H1 (cell line): ENCODE results near the gene DUSP9. TPM values are rescaled to one million over a fixed set of nuclear protein-coding genes. Genes with fewer than 3 reads are reported as not detected.
A peak's percentile ranks its signal among the peaks of the same experiment; 100 is the strongest.

Source experiments
- CTCF ChIA-PET: fragments of 300-600 bp; sonication (Branson Sonifier 250); formaldehyde crosslinking; loops from one replicate; lab custom pipeline; 2021; ENCODE audit not compliant: partially characterized antibody; lab: Charles Lee
- POLR2A ChIA-PET: fragments of 300-600 bp; sonication (Branson Sonifier 250); formaldehyde crosslinking; loops from one replicate; lab custom pipeline; 2021; ENCODE audit warnings: inconsistent platforms; ENCODE audit not compliant: partially characterized antibody; lab: Charles Lee
- DNase-seq, 2 experiments: peaks; one replicate each; pipeline versions ENCODE4 v3.0.0 to v3.0.0-alpha.2; 2010 to 2022; ENCODE audit warnings: low spot score in 2 of 2, low read depth in 1 of 2, mixed read lengths in 1 of 2
- FAIRE-seq: peaks from 2 replicates; lab custom pipeline; 2011; peaks lifted over from hg19 to GRCh38; lab: Jason Lieb, UNC
- H2AFZ ChIP-seq: 2 replicates; pipeline ENCODE4 v1.8.1; 2012; ENCODE audit warnings: low read length, inconsistent platforms
- H2AK5ac ChIP-seq: 2 replicates; pipeline ENCODE4 v1.6.1; 2013; ENCODE audit warnings: low read depth, low read length
- H2BK120ac ChIP-seq: replicated peaks from 2 replicates; pipeline ENCODE3; 2013; ENCODE audit warnings: low read depth, low read length, inconsistent platforms
- H2BK12ac ChIP-seq: 2 replicates; pipeline ENCODE4 v1.6.1; 2013; ENCODE audit warnings: low read depth, low read length
- H2BK15ac ChIP-seq: 2 replicates; pipeline ENCODE4 v1.6.1; 2013; ENCODE audit warnings: low read length
- H2BK20ac ChIP-seq: 2 replicates; pipeline ENCODE4 v1.6.1; 2013; ENCODE audit warnings: low read length
- H2BK5ac ChIP-seq: 2 replicates; pipeline ENCODE4 v1.6.1; 2013; ENCODE audit warnings: low read depth, low read length
- H3K14ac ChIP-seq: 2 replicates; pipeline ENCODE4 v1.6.1; 2013; ENCODE audit warnings: inconsistent platforms; ENCODE audit not compliant: insufficient read length
- H3K18ac ChIP-seq: 2 replicates; pipeline ENCODE4 v1.6.1; 2013; ENCODE audit warnings: low read length; ENCODE audit errors: extremely low read depth
- H3K23ac ChIP-seq: 2 replicates; pipeline ENCODE4 v1.6.1; 2013; ENCODE audit warnings: inconsistent platforms; ENCODE audit not compliant: insufficient read length
- H3K23me2 ChIP-seq: 2 replicates; pipeline ENCODE4 v1.6.1; 2013; ENCODE audit warnings: low read depth, low read length
- H3K27ac ChIP-seq: 2 replicates; pipeline ENCODE4 v1.6.1; 2011; ENCODE audit warnings: low read depth, low read length, inconsistent platforms
- H3K27me3 ChIP-seq, 4 experiments: replicated peaks in 1 of 4; 1 replicate in 1 of 4; 2 replicates in 3 of 4; pipeline versions ENCODE4 v1.6.1 to v1.8.1; 2011 to 2013; ENCODE audit warnings: low read length in 3 of 4, mild to moderate bottlenecking in 3 of 4, inconsistent platforms in 2 of 4, mixed read lengths in 2 of 4, moderate library complexity in 1 of 4; ENCODE audit not compliant: control insufficient read depth in 3 of 4, insufficient read depth in 3 of 4; ENCODE audit errors: extremely low read depth in 1 of 4
- H3K36me3 ChIP-seq, 4 experiments: 2 replicates each; pipeline versions ENCODE4 v1.6.1 to v1.8.1; 2011 to 2013; ENCODE audit warnings: mild to moderate bottlenecking in 4 of 4, low read length in 3 of 4, moderate library complexity in 2 of 4, control low read depth in 1 of 4, inconsistent platforms in 1 of 4; ENCODE audit not compliant: insufficient read depth in 4 of 4, control insufficient read depth in 2 of 4
- H3K4ac ChIP-seq: replicated peaks from 2 replicates; pipeline ENCODE3; 2013; ENCODE audit warnings: low read length, low read depth, mixed read lengths, inconsistent platforms; ENCODE audit not compliant: insufficient read length
- H3K4me1 ChIP-seq, 4 experiments: replicated peaks in 1 of 4; 1 replicate in 1 of 4; 2 replicates in 3 of 4; pipeline versions ENCODE4 v1.6.1 to v1.8.1; 2011 to 2013; ENCODE audit warnings: low read length in 3 of 4, inconsistent platforms in 2 of 4, mixed read lengths in 1 of 4; ENCODE audit not compliant: insufficient read depth in 4 of 4, control insufficient read depth in 3 of 4
- H3K4me2 ChIP-seq, 2 experiments: 2 replicates each; pipeline versions ENCODE4 v1.6.1 to v1.8.1; 2011 to 2013; ENCODE audit warnings: low read depth in 2 of 2, low read length in 2 of 2, control low read depth in 1 of 2, inconsistent platforms in 1 of 2, mild to moderate bottlenecking in 1 of 2; ENCODE audit not compliant: insufficient read depth in 1 of 2
- H3K4me3 ChIP-seq, 4 experiments: fragments of 200-600, 300-600 bp in 1 of 4; sonication (generic), shearing (Covaris generic), sonication (Bioruptor Twin) in 1 of 4; 2 replicates each; pipeline versions ENCODE4 v1.5.1 to v1.8.1; 2011 to 2016; ENCODE audit warnings: low read length in 4 of 4, low read depth in 3 of 4, control low read depth in 2 of 4, inconsistent platforms in 2 of 4, mild to moderate bottlenecking in 2 of 4, mixed read lengths in 1 of 4, moderate library complexity in 1 of 4; ENCODE audit not compliant: insufficient read depth in 2 of 4; ENCODE audit errors: extremely low read depth in 1 of 4
- H3K56ac ChIP-seq: replicated peaks from 2 replicates; pipeline ENCODE3; 2013; ENCODE audit warnings: low read depth, mild to moderate bottlenecking, mixed read lengths, low read length, inconsistent platforms; ENCODE audit not compliant: insufficient read length
- H3K79me1 ChIP-seq: 2 replicates; pipeline ENCODE4 v1.6.1; 2013; ENCODE audit warnings: low read depth, low read length, control low read depth
- H3K79me2 ChIP-seq, 2 experiments: 2 replicates each; pipeline versions ENCODE4 v1.6.1 to v1.8.1; 2012 to 2013; ENCODE audit warnings: low read length in 2 of 2, mild to moderate bottlenecking in 2 of 2, inconsistent platforms in 1 of 2; ENCODE audit not compliant: insufficient read depth in 2 of 2, control insufficient read depth in 1 of 2
- H3K9ac ChIP-seq, 4 experiments: replicated peaks in 1 of 4; 1 replicate in 1 of 4; 2 replicates in 3 of 4; pipeline versions ENCODE4 v1.6.1 to v1.8.1; 2011 to 2013; ENCODE audit warnings: low read depth in 3 of 4, low read length in 3 of 4, control low read depth in 2 of 4, mild to moderate bottlenecking in 2 of 4, moderate library complexity in 2 of 4, inconsistent platforms in 1 of 4; ENCODE audit errors: extremely low read depth in 1 of 4
- H3K9me3 ChIP-seq, 2 experiments: 2 replicates each; pipeline versions ENCODE4 v1.6.1 to v1.8.1; 2012 to 2013; ENCODE audit warnings: mild to moderate bottlenecking in 2 of 2, moderate library complexity in 2 of 2, control low read depth in 1 of 2, inconsistent platforms in 1 of 2, low read depth in 1 of 2, low read length in 1 of 2, mixed read lengths in 1 of 2; ENCODE audit not compliant: insufficient read depth in 2 of 2
- H4K20me1 ChIP-seq, 2 experiments: replicated peaks in 1 of 2; 2 replicates each; pipeline versions ENCODE3 to v1.8.1; 2011 to 2013; ENCODE audit warnings: inconsistent platforms in 2 of 2, low read length in 2 of 2, mild to moderate bottlenecking in 1 of 2; ENCODE audit not compliant: insufficient read depth in 2 of 2, control insufficient read depth in 1 of 2
- H4K5ac ChIP-seq: 2 replicates; pipeline ENCODE4 v1.6.1; 2013; ENCODE audit warnings: low read length, low read depth, mixed read lengths, inconsistent platforms; ENCODE audit not compliant: insufficient read length
- H4K8ac ChIP-seq: 2 replicates; pipeline ENCODE4 v1.8.0; 2013; ENCODE audit warnings: mild to moderate bottlenecking, moderate library complexity, low read length, inconsistent platforms; ENCODE audit not compliant: insufficient read depth; ENCODE audit errors: extremely low read depth
- H4K91ac ChIP-seq: replicated peaks from 2 replicates; pipeline ENCODE3; 2013; ENCODE audit warnings: low read length, mixed read lengths, inconsistent platforms; ENCODE audit not compliant: insufficient read length
- BACH1 ChIP-seq: IDR thresholded peaks from 2 replicates; pipeline ENCODE4 v1.6.1; 2012; ENCODE audit warnings: low read length, improper control_type of control experiment
- WGBS, 2 experiments: shearing (Covaris generic) in 1 of 2; methylation state at CpG; one replicate each; pipeline versions ENCODE4 v1.1.6 to v1.1.7; 2013 to 2015; ENCODE audit warnings: low lambda C conversion rate in 2 of 2, mixed read lengths in 2 of 2, inconsistent platforms in 1 of 2, low coverage in 1 of 2, missing lambda C conversion rate in 1 of 2; ENCODE audit not compliant: insufficient replicate concordance in 2 of 2, insufficient coverage in 1 of 2, insufficient read length in 1 of 2; ENCODE audit errors: extremely low coverage in 1 of 2, missing lambda C conversion rate in 1 of 2; 5-methylcytosine and 5-hydroxymethylcytosine counted together
- polyA plus RNA-seq, 7 experiments: library from polyadenylated mRNA; depleted of rRNA in 3 of 7; stranded (reverse) in 5 of 7; unstranded in 2 of 7; fragments of >200 nt in 5 of 7; fragments of 200-250 nt in 2 of 7; gene quantifications; 1 replicate in 5 of 7; 2 replicates in 1 of 7; 4 replicates in 1 of 7; pipeline versions ENCODE4 v1.2.1 to v1.2.3, GENCODE V29; 2011 to 2013; ENCODE audit warnings: missing spikeins in 2 of 7, mixed read lengths in 2 of 7
- total RNA-seq: library from RNA; stranded (reverse); fragmentation: NEBNext Ultra II Directional; extraction: Animal tissue kit (Norgen Biotek cat#: 25700); gene quantifications from 2 replicates; pipeline ENCODE4 v1.2.1, GENCODE V29; 2021

DUSP9 gene
- total and polyA plus RNA-seq, 2 of the 8 experiments (the other 6 are each of a cell fraction or from before 2014, with no cell fraction given): 0.80 to 1.1 TPM

DNA sequence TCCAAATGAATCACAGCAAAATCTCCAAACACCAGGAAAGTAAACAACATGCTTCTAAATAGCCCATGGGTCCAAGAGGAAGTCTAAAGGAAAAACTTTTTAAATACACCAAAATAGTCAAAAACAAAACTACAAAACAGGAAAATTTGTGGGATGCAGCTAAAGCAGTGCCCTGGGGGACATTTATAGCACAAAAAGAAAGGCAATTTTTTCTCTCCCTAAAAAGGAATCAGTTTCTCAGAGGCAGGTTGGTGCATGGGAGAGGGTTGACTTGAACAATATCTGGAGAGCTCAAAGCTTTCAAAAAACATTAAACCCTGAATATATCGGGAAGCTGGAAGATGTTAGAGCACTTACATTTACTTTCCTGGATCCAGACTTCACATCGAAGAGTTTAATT, 15.7 kb upstream of the DUSP9 start:
- no peak overlapping the region for H2BK15ac ChIP-seq
- no peak overlapping the region for H2AFZ ChIP-seq
- H3K18ac ChIP-seq: no peak overlapping the region
- no peak overlapping the region for H4K5ac ChIP-seq
- no peak overlapping the region for H3K4me3 ChIP-seq
- H2BK5ac ChIP-seq: no peak overlapping the region
- no peaks in the 10 kb centered on the region for H3K36me3 ChIP-seq
- CTCF ChIA-PET: interaction anchor here (0.8 to 4.5 kb wide), 11 partner anchors 9 to 91 kb away, joined by 3 to 30 read pairs (median 5); partner anchors contain the start of gene DUSP9
- no peaks in the 10 kb centered on the region for H3K23me2 ChIP-seq
- no peaks in the 10 kb centered on the region for H3K9me3 ChIP-seq
- no peak overlapping the region for H3K56ac ChIP-seq
- no peak overlapping the region for H3K9ac ChIP-seq
- H3K23ac ChIP-seq: no peak overlapping the region
- H4K20me1 ChIP-seq: no peaks in the 10 kb centered on the region
- no peaks in the 10 kb centered on the region for H3K79me1 ChIP-seq
- peaks cover 0 to 3% (median 0%) of the 10 kb centered on the region in 4 experiments; a peak in 1 of 7 replicates for H3K4me1 ChIP-seq
- no peak overlapping the region for H3K27ac ChIP-seq
- 91% methylated on average over 2 of the region's 2 CpGs; no CpG with 5 or more reads in 1 of the 2 experiments for WGBS, 2 experiments
- H2BK120ac ChIP-seq: no peak overlapping the region
- H3K4me2 ChIP-seq: no peak overlapping the region
- POLR2A ChIA-PET: no interaction called here
- no peaks in the 10 kb centered on the region for H3K27me3 ChIP-seq
- TF ChIP-seq BACH1: no peak
- no peak overlapping the region for H4K8ac ChIP-seq
- no peaks in the 10 kb centered on the region for H3K79me2 ChIP-seq
- FAIRE-seq: peak; percentile 45
- H2AK5ac ChIP-seq: no peak overlapping the region
- no peak overlapping the region for H2BK20ac ChIP-seq
- no peak overlapping the region for H2BK12ac ChIP-seq
- H3K14ac ChIP-seq: no peak overlapping the region
- no peak overlapping the region for H3K4ac ChIP-seq
- no peak for DNase-seq
- no peak overlapping the region for H4K91ac ChIP-seq
